Measurements from ENCODE around the gene AQP1. TPM values are rescaled to one million over a fixed set of nuclear protein-coding genes. Genes with fewer than 3 reads are reported as not detected.

The AQP1 gene
- total and polyA plus RNA-seq, 2 of the 13 experiments (the other 11 are each of a cell fraction or from before 2014, with no cell fraction given): not detected

GRCh38 chr7:30968747-30969603, 57.3 kb downstream of the AQP1 start:
- 6% methylated on average over 5 of the region's 7 CpGs for WGBS (ENCODE audit: low lambda C conversion rate)
- Histone ChIP-seq H3K27me3 (ENCODE audit: control insufficient read depth in 1 of 2, insufficient read depth in 2 of 2, low read length in 2 of 2) (no peaks in the 10 kb centered on the region), H3K36me3 (replicated peaks in 1 of 2; ENCODE audit: control insufficient read depth in 1 of 2, insufficient read depth in 2 of 2, low read length in 2 of 2) (no peaks in the 10 kb centered on the region), H2AFZ (ENCODE audit: low read length) (no peak overlapping the region), H3K79me2 (ENCODE audit: insufficient read depth, low read length) (no peaks in the 10 kb centered on the region), H4K20me1 (ENCODE audit: insufficient read depth, low read length) (no peaks in the 10 kb centered on the region), H3K9ac (ENCODE audit: insufficient read depth, low read depth, low read length) (no peak overlapping the region), H3K27ac (ENCODE audit: extremely low read length, insufficient read depth, low read length) (no peak overlapping the region), H3K9me3 (ENCODE audit: low read length) (no peaks in the 10 kb centered on the region), H3K4me3 (replicated peaks in 1 of 3; ENCODE audit: insufficient read depth in 1 of 3, low read depth in 2 of 3, low read length in 3 of 3) (no peak overlapping the region), H3K4me1 (ENCODE audit: insufficient read depth, low read length) (no peaks in the 10 kb centered on the region), H3K4me2 (ENCODE audit: low read depth, low read length) (no peak overlapping the region)
- DNase-seq (ENCODE audit: low spot score) (no peak), FAIRE-seq (no peak), ATAC-seq (no peak)
- intact Hi-C loops (cut with micrococcal nuclease; ENCODE audit: unreplicated experiment) (no loop called here), in situ Hi-C loops (cut with HindIII; ENCODE audit: extremely low pct_ligation_motif_present, low pct_unique_long_range_greater_than_20kb) (no loop called here)
- ChIA-PET CTCF (ENCODE audit: low intra/inter-chr PET ratio, low total read pairs) (no interaction called here), POLR2A (no interaction called here)
- BruUV-seq (replicated peaks): no TSS peak
- no peak for TF ChIP-seq ZNF788 (CRISPR knock-in tag; IDR thresholded peaks at IDR 0.05; ENCODE audit: borderline replicate concordance)
- TF ChIP-seq POLR2G (IDR thresholded peaks at IDR 0.05; ENCODE audit: low read depth, low read length): no peak
- no peak for TF ChIP-seq MAZ (IDR thresholded peaks at IDR 0.05; ENCODE audit: borderline replicate concordance, low read depth, low read length)
- no peak for TF ChIP-seq MAZ (CRISPR knock-in tag; IDR thresholded peaks at IDR 0.05; ENCODE audit: low read depth)
- no peak for TF ChIP-seq IKZF1 (IDR thresholded peaks at IDR 0.05)
- TF ChIP-seq ZNF646 (CRISPR knock-in tag; IDR thresholded peaks at IDR 0.05): no peak
- no peak for TF ChIP-seq ZNF296 (CRISPR knock-in tag; conservative IDR thresholded peaks at IDR 0.05)
- TF ChIP-seq ZNF33A (CRISPR knock-in tag; IDR thresholded peaks at IDR 0.05; ENCODE audit: borderline replicate concordance): no peak
- TF ChIP-seq CBX1 (IDR thresholded peaks at IDR 0.05; ENCODE audit: low read depth): no peak
- no peak for TF ChIP-seq GLI4 (CRISPR knock-in tag; IDR thresholded peaks at IDR 0.05; ENCODE audit: borderline replicate concordance)
- no peak for TF ChIP-seq AKAP8 (CRISPR knock-in tag; IDR thresholded peaks at IDR 0.05)
- TF ChIP-seq SCMH1 (CRISPR knock-in tag; IDR thresholded peaks at IDR 0.05; ENCODE audit: borderline replicate concordance): no peak
- no peak for TF ChIP-seq ATF1 (CRISPR knock-in tag; IDR thresholded peaks at IDR 0.05)
- TF ChIP-seq ZNF878 (CRISPR knock-in tag; IDR thresholded peaks at IDR 0.05): no peak
- TF ChIP-seq HOMEZ (CRISPR knock-in tag; IDR thresholded peaks at IDR 0.05; ENCODE audit: low read depth): no peak
